ENCODE results near the gene MYO3B.

MYO3B gene

DNA sequence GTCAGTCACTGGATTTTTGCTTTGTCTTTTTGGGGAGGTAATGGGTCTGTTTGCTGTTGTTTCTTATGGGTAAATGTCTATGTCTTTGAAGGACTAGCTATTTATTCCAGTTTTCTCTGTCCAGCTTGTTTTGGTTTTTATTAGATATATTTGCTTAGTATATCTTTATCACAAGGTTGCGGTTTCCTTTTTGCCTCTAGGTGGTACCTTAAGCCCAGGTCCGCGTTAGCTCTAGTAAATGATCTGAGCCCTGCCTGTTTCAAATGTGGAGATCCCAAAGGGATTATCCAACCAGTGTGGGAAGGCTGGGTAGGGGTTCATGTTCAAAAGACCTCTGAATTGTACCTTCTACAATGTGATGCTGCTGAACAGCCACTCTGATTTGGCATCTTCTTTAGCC, 114.5 kb downstream of the MYO3B start:
- DNase-seq (ENCODE audit: low read depth): no peak
- no peak overlapping the region for H3K4me3 ChIP-seq (ENCODE audit: low read depth, low read length)
- no peak for TF ChIP-seq MYC (IDR thresholded peaks at IDR 0.05; ENCODE audit: low read depth, low read length)

DNA sequence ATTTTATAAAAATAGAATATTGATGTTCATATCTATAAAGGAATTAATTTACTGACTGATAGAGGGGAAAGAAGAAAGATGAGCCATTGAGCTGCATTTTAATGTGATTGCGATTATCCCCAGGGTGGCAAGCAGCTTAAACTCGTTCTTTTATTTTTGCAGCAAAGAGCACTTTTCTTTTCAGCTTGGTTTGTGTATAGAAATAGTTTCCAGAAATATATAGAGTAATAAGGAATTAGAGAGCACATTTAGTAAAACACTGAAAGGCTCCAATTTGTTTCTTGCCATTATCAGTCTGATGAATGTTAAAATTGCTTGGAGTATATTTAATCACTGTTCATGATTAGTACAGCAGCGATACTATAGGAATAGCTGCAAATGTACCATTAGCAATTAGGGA, 119.5 kb downstream of the MYO3B start:
- no peak for DNase-seq (ENCODE audit: low read depth)
- TF ChIP-seq, protein P1, sequence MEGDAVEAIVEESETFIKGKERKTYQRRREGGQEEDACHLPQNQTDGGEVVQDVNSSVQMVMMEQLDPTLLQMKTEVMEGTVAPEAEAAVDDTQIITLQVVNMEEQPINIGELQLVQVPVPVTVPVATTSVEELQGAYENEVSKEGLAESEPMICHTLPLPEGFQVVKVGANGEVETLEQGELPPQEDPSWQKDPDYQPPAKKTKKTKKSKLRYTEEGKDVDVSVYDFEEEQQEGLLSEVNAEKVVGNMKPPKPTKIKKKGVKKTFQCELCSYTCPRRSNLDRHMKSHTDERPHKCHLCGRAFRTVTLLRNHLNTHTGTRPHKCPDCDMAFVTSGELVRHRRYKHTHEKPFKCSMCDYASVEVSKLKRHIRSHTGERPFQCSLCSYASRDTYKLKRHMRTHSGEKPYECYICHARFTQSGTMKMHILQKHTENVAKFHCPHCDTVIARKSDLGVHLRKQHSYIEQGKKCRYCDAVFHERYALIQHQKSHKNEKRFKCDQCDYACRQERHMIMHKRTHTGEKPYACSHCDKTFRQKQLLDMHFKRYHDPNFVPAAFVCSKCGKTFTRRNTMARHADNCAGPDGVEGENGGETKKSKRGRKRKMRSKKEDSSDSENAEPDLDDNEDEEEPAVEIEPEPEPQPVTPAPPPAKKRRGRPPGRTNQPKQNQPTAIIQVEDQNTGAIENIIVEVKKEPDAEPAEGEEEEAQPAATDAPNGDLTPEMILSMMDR (IDR thresholded peaks at IDR 0.05; ENCODE audit: low read depth, low read length): no peak
- no peak for TF ChIP-seq POLR2A (IDR thresholded peaks at IDR 0.05; ENCODE audit: extremely low read depth, insufficient read length)
- no peak for TF ChIP-seq MYC (IDR thresholded peaks at IDR 0.05; ENCODE audit: low read depth, low read length)
- TF ChIP-seq, protein P2, sequence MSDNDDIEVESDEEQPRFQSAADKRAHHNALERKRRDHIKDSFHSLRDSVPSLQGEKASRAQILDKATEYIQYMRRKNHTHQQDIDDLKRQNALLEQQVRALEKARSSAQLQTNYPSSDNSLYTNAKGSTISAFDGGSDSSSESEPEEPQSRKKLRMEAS (IDR thresholded peaks at IDR 0.05; ENCODE audit: low read depth, low read length): no peak
- H3K4me3 ChIP-seq (ENCODE audit: low read depth, low read length): no peak overlapping the region

DNA sequence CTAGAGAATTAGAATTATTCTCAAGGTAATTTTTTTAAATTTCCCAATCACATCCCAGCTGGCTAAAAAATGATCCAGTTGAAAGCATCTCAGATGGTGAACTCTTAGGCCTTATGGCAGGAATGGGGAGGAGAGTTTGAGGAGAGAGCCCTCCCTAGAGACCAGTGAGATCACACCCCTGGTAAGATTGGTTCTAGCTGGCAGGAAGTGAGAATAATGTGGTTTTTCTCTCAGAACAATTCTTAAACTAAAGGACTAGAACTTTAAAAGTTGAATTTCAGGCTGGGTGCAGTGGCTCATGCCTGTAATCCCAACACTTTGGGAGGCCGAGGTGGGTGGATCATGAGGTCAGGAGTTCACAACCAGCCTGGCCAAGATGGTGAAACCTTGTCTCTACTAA, 120.2 kb downstream of the MYO3B start:
- TF ChIP-seq, protein P2 (IDR thresholded peaks at IDR 0.05; ENCODE audit: low read depth, low read length): no peak
- TF ChIP-seq, protein P1 (IDR thresholded peaks at IDR 0.05; ENCODE audit: low read depth, low read length): no peak
- TF ChIP-seq MYC (IDR thresholded peaks at IDR 0.05; ENCODE audit: low read depth, low read length): no peak
- no peak for TF ChIP-seq POLR2A (IDR thresholded peaks at IDR 0.05; ENCODE audit: extremely low read depth, insufficient read length)
- peak; percentile 28 for DNase-seq (ENCODE audit: low read depth)
- no peak overlapping the region for H3K4me3 ChIP-seq (ENCODE audit: low read depth, low read length)

DNA sequence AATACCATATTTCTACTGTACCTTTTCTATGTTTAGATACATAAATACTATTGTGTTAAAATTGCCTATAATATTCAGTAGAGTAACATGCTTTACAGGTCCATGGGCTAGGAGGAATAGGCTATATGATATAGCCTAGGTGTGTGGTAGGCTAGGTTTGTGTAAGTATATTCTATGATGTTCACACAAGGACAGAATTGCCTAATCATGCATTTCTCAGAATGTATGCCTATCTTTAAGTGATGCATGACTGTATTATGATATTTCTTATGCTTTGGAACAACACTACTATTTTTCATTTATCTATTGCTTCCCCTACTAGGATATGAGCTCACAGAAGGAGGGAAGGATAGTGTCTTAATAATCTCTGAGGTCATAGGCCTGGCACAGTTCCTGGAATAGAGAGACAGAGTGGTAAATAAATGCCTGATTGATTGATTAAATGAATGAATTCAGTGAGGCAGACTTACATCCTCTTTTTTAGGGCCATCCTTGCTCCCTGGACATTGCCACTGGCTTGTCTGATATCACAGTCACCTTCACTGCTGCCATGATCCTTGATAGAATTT, 121.0 kb downstream of the MYO3B start:
- no peak overlapping the region for H3K4me3 ChIP-seq (ENCODE audit: low read depth, low read length)
- TF ChIP-seq, protein P2 (IDR thresholded peaks at IDR 0.05; ENCODE audit: low read depth, low read length): no peak
- TF ChIP-seq MYC (IDR thresholded peaks at IDR 0.05; ENCODE audit: low read depth, low read length) (no peak), POLR2A (IDR thresholded peaks at IDR 0.05; ENCODE audit: extremely low read depth, insufficient read length) (no peak)
- TF ChIP-seq, protein P1 (IDR thresholded peaks at IDR 0.05; ENCODE audit: low read depth, low read length): no peak
- DNase-seq (ENCODE audit: low read depth): no peak

DNA sequence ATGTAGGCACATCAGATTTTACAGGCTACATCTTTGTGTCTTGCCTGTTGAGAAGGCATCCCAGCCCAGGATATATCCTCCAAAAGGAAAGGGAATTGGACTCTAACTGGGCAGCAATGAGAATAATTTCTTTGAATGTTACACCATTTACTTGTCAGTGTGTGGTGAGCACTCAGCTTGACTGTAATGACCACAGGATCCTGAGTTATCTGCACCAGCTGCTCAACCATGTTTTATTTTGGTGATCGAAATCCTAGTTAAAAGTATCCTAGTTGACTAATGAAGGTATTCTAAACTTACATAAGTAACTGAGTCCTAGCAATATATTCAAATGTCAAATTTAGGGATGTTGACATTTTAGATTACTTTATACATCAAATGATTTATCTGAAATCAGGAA, 123.0 kb downstream of the MYO3B start:
- no peak for TF ChIP-seq MYC (IDR thresholded peaks at IDR 0.05; ENCODE audit: low read depth, low read length)
- TF ChIP-seq, protein P1 (IDR thresholded peaks at IDR 0.05; ENCODE audit: low read depth, low read length): no peak
- TF ChIP-seq POLR2A (IDR thresholded peaks at IDR 0.05; ENCODE audit: extremely low read depth, insufficient read length): no peak
- TF ChIP-seq, protein P2 (IDR thresholded peaks at IDR 0.05; ENCODE audit: low read depth, low read length): no peak
- no peak for DNase-seq (ENCODE audit: low read depth)
- H3K4me3 ChIP-seq (ENCODE audit: low read depth, low read length): no peak overlapping the region

DNA sequence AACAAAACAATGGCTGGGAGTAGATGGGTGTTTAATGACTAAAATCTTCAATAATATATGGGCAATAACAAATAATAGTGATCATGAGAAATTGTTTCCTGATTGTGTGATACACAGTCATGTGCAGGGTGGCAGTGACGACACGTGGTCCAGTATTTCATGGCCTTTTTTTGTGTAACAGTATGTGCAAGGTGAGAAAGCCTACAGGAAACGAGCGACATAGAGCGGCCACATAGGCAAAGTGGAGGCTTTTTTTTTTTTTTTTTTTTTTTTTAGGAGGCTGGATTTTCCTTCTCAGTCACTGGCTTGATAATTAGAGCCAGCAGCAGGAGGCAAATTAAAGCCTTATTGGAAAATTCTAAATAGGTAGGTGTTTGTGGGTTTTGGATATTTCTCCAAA, 123.7 kb downstream of the MYO3B start:
- TF ChIP-seq MYC (IDR thresholded peaks at IDR 0.05; ENCODE audit: low read depth, low read length) (no peak), POLR2A (IDR thresholded peaks at IDR 0.05; ENCODE audit: extremely low read depth, insufficient read length) (no peak)
- TF ChIP-seq, protein P2 (IDR thresholded peaks at IDR 0.05; ENCODE audit: low read depth, low read length): no peak
- TF ChIP-seq, protein P1 (IDR thresholded peaks at IDR 0.05; ENCODE audit: low read depth, low read length): no peak
- DNase-seq (ENCODE audit: low read depth): no peak
- no peak overlapping the region for H3K4me3 ChIP-seq (ENCODE audit: low read depth, low read length)

Measured in NB4 (cell line).